Measurements from ENCODE around the gene SCN2B.

The SCN2B gene

GRCh38 chr11:118153516-118153915 is 22.9 kb downstream of the SCN2B start:
- no peak overlapping the region for H3K4me3 ChIP-seq (ENCODE audit: low read length)
- DNase-seq (ENCODE audit: low read depth), result no peak
- no peak for TF ChIP-seq CTCF (conservative IDR thresholded peaks at IDR 0.05; ENCODE audit: low read length)

GRCh38 chr11:118152552-118153471 is 23.6 kb downstream of the SCN2B start, which contains the start of gene SCN4B:
SCN4B (minus strand) TSS chr11:118152823; CDS start chr11:118152673, 150 bp downstream.
- DNase-seq (ENCODE audit: low read depth), result peak; percentile 22
- no peak for TF ChIP-seq CTCF (conservative IDR thresholded peaks at IDR 0.05; ENCODE audit: low read length)
- peak within 1 kb of the TSS; percentile 47 for H3K4me3 ChIP-seq (ENCODE audit: low read length)

GRCh38 chr11:118152020-118152551 is 24.4 kb downstream of the SCN2B start:
- TF ChIP-seq CTCF (conservative IDR thresholded peaks at IDR 0.05; ENCODE audit: low read length), result no peak
- H3K4me3 ChIP-seq (ENCODE audit: low read length), result no peak overlapping the region
- DNase-seq (ENCODE audit: low read depth), result no peak

GRCh38 chr11:118151431-118151830 is 25.0 kb downstream of the SCN2B start:
- no peak overlapping the region for H3K4me3 ChIP-seq (ENCODE audit: low read length)
- no peak for TF ChIP-seq CTCF (conservative IDR thresholded peaks at IDR 0.05; ENCODE audit: low read length)
- no peak for DNase-seq (ENCODE audit: low read depth)

- no peak for TF ChIP-seq CTCF (conservative IDR thresholded peaks at IDR 0.05; ENCODE audit: low read length)
- no peak overlapping the region for H3K4me3 ChIP-seq (ENCODE audit: low read length)
Measured at GRCh38 chr11:118149493-118149892, 26.9 kb downstream of the SCN2B start.

GRCh38 chr11:118148856-118149255 is 27.6 kb downstream of the SCN2B start:
- H3K4me3 ChIP-seq (ENCODE audit: low read length), result no peak overlapping the region
- no peak for TF ChIP-seq CTCF (conservative IDR thresholded peaks at IDR 0.05; ENCODE audit: low read length)
- no peak for DNase-seq (ENCODE audit: low read depth)

More at GRCh38 chr11:118149493-118149892, 26.9 kb downstream of the SCN2B start:
- no peak for DNase-seq (ENCODE audit: low read depth)

- no peak overlapping the region for H3K4me3 ChIP-seq (ENCODE audit: low read length)
- TF ChIP-seq CTCF (conservative IDR thresholded peaks at IDR 0.05; ENCODE audit: low read length), result no peak
- no peak for DNase-seq (ENCODE audit: low read depth)
Measured at GRCh38 chr11:118148240-118148639, 28.2 kb downstream of the SCN2B start.

Measured in AG10803 (cell line).